Measurements from ENCODE around the gene LIPA.
A peak's percentile ranks its signal among the peaks of the same experiment; 100 is the strongest.

LIPA gene

GRCh38 chr10:89280508-89280907 is 28.9 kb upstream of the LIPA start:
- POLR2A ChIA-PET (ENCODE audit: low non-redundant PET), result no interaction called here
- CTCF ChIA-PET, result interaction anchor here (0.6 kb wide), 2 partner anchors 14 to 31 kb away, joined by 3 to 4 read pairs; no protein-coding TSS in a partner anchor
- no peak overlapping the region for H3K27ac ChIP-seq
- DNase-seq (ENCODE audit: low spot score), result no peak
- TF ChIP-seq CTCF (conservative IDR thresholded peaks at IDR 0.05; ENCODE audit: low read depth), result no peak

DNA sequence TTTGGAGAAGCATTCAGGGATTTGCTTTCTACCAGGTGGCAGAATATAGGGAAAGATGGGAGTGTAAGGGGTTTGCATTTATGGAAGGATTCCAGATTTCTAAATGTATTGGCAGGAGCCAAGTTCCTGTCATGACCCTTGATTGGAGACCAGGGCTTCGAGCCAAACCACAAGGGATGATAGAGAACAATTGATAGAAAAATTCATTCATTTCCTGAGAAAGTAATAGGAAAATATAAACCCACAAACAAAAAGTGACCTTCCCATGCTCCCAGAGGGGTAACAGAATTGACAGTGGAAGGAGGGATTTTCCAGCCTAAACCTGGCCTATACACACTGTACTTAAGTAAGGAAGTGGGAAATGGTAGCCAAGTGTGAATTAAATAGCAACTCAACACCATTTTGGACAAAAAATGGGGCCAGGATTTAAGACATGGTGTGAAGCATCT is 27.9 kb upstream of the LIPA start:
- ChIA-PET CTCF (no interaction called here), POLR2A (ENCODE audit: low non-redundant PET) (no interaction called here)
- no peak for TF ChIP-seq CTCF (conservative IDR thresholded peaks at IDR 0.05; ENCODE audit: low read depth)
- DNase-seq (ENCODE audit: low spot score), result peak; percentile 74
- H3K27ac ChIP-seq, result no peak overlapping the region

DNA sequence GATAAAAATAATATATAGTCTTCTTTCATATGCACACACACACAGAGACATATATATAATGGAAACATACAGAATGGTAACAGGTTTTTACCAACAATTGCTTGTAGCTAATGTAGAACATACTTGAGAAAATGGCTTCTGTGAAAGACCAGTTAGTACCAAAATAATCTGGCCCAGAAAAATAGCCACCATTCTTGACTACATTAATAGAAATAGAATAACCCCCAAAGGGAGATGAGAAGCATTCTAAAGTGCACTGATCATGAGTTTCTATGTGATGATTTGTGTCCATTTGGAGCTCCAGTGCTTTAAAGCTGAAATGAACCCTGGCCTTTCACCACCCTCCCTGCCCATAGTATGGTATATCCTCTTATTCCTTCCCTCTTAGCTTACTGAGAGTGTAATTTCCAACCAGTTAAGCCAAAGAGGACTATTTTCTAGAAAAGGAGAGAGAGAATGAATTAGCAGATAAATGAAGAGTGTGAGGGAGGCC is 27.4 kb upstream of the LIPA start:
- no peak overlapping the region for H3K27ac ChIP-seq
- DNase-seq (ENCODE audit: low spot score), result no peak
- ChIA-PET POLR2A (ENCODE audit: low non-redundant PET) (no interaction called here), CTCF (no interaction called here)
- no peak for TF ChIP-seq CTCF (conservative IDR thresholded peaks at IDR 0.05; ENCODE audit: low read depth)

DNA sequence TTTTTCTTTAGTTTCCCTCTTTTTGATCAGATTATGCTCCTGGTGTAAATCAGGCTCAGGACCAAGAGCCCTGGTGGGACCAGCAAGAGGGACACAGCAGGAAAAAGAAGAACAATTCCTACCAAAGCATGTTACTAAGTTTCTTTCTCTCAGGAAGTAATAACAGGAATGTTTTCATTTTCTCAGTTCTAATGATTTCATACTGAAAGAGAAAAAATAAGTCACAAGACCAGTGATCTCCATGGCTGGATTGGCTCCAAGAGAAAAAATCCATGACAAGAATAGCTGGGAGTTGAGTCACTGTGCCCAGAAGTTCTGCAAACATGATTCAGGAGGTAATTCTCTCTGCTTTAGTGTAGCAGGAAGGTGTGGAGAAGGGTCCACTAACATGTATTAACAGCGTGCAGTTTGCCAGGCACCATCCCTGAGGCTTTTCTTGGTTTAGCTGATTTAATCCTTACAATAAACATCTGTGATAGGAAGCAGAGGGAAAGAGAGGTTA is 26.5 kb upstream of the LIPA start:
- ChIA-PET CTCF (no interaction called here), POLR2A (ENCODE audit: low non-redundant PET) (no interaction called here)
- peak; percentile 95 for DNase-seq (ENCODE audit: low spot score)
- H3K27ac ChIP-seq, result no peak overlapping the region
- TF ChIP-seq CTCF (conservative IDR thresholded peaks at IDR 0.05; ENCODE audit: low read depth), result no peak

- POLR2A ChIA-PET (ENCODE audit: low non-redundant PET), result no interaction called here
- TF ChIP-seq CTCF (conservative IDR thresholded peaks at IDR 0.05; ENCODE audit: low read depth), result no peak
- peak; percentile 71 for DNase-seq (ENCODE audit: low spot score)
- no peak overlapping the region for H3K27ac ChIP-seq
- CTCF ChIA-PET, result interaction anchor here (0.6 kb wide), 1 partner anchor 35 kb away, joined by 3 read pairs; no protein-coding TSS in a partner anchor
Measured at GRCh38 chr10:89275383-89275782, 23.8 kb upstream of the LIPA start.

DNA sequence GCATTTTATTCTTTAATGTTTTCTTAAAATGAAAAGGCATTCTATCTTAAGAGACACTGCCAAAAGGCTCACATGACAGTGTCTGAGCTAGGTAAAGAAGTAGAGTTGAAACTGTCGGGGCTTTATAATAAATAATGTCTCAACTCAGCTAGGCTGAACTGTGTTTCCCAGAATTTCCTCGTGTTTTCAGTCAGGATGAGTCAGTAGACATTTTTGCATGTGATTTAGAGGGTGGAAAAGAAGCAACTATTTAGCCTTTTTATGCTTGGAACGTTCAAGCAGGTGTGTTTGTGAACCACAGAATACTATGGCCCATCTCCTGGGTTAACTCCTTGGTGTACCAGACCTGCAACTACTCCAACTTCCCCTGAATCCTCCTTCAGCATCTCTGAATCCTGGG is 23.4 kb upstream of the LIPA start:
- ChIA-PET CTCF (interaction anchor here (0.6 kb wide), 1 partner anchor 35 kb away, joined by 3 read pairs; no protein-coding TSS in a partner anchor), POLR2A (ENCODE audit: low non-redundant PET) (no interaction called here)
- no peak for DNase-seq (ENCODE audit: low spot score)
- no peak for TF ChIP-seq CTCF (conservative IDR thresholded peaks at IDR 0.05; ENCODE audit: low read depth)
- no peak overlapping the region for H3K27ac ChIP-seq

Data from RWPE1 (cell line).